IMR-90 (cell line): ENCODE measurements around the gene SF3A2.

Experiments used
- CEBPB ChIP-seq: IDR thresholded peaks from 2 replicates; pipeline ENCODE4 v1.6.1; 2012; ENCODE audit warnings: low read depth, low read length, improper control_type of control experiment
- CHD1 ChIP-seq: IDR thresholded peaks from 2 replicates; pipeline ENCODE4 v1.6.1; 2012; ENCODE audit warnings: low read depth, low read length, improper control_type of control experiment
- FOS ChIP-seq: fragments of 150-350 bp; IDR thresholded peaks from 2 replicates; pipeline ENCODE4 v1.6.1; 2016; ENCODE audit warnings: low read depth, low read length
- MAZ ChIP-seq: IDR thresholded peaks from 2 replicates; pipeline ENCODE4 v1.6.1; 2012; ENCODE audit warnings: low read depth, mild to moderate bottlenecking, low read length, improper control_type of control experiment, moderate library complexity, borderline replicate concordance
- NFE2L2 ChIP-seq: fragments of 150-350 bp; IDR thresholded peaks from 2 replicates; pipeline ENCODE4 v1.6.1; 2016; ENCODE audit warnings: low read depth, mild to moderate bottlenecking, low read length
- POLR2A ChIP-seq: IDR thresholded peaks from 2 replicates; pipeline ENCODE4 v1.6.1; 2012; ENCODE audit warnings: mild to moderate bottlenecking, low read depth, low read length
- RAD21 ChIP-seq: IDR thresholded peaks from 2 replicates; pipeline ENCODE4 v1.6.1; 2012; ENCODE audit warnings: low read length, improper control_type of control experiment
- RCOR1 ChIP-seq: IDR thresholded peaks from 2 replicates; pipeline ENCODE4 v1.6.1; 2012; ENCODE audit warnings: mild to moderate bottlenecking, low read length, improper control_type of control experiment; ENCODE audit not compliant: insufficient replicate concordance
- RFX5 ChIP-seq: IDR thresholded peaks from 2 replicates; pipeline ENCODE4 v1.8.0; 2012; ENCODE audit warnings: low read depth, mild to moderate bottlenecking, low read length, moderate library complexity
- USF2 ChIP-seq: fragments of 150-350 bp; IDR thresholded peaks from 2 replicates; pipeline ENCODE4 v1.6.1; 2017; ENCODE audit warnings: mild to moderate bottlenecking, antibody characterized with exemption, low read length, low read depth
- TF ChIP-seq, protein P1 (sequence below): conservative IDR thresholded peaks from 2 replicates; pipeline ENCODE4 v1.5.1; 2012; ENCODE audit warnings: mild to moderate bottlenecking, low read depth, low read length, improper control_type of control experiment

DNA sequence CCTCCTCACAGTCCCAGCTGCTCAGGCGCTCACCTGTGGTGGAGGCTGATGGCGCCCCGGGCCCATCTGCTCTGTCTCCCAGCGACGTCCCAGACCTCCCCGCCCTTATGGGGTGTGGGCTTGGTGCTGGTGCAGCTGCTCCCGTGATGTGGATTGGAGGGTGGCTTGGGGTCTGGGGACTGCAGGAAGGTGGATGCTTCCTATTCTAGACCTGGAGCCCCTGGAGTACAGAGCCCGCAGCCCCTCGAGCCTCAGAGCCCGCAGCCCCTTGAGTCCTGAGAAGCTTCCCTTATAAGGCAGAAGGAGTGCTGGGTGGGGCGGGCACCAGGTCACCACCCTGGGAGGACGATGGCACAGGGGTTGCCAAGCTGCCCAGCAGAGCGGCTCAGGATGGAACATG lies 41.3 kb upstream of the SF3A2 start:
- TF ChIP-seq, protein P1, sequence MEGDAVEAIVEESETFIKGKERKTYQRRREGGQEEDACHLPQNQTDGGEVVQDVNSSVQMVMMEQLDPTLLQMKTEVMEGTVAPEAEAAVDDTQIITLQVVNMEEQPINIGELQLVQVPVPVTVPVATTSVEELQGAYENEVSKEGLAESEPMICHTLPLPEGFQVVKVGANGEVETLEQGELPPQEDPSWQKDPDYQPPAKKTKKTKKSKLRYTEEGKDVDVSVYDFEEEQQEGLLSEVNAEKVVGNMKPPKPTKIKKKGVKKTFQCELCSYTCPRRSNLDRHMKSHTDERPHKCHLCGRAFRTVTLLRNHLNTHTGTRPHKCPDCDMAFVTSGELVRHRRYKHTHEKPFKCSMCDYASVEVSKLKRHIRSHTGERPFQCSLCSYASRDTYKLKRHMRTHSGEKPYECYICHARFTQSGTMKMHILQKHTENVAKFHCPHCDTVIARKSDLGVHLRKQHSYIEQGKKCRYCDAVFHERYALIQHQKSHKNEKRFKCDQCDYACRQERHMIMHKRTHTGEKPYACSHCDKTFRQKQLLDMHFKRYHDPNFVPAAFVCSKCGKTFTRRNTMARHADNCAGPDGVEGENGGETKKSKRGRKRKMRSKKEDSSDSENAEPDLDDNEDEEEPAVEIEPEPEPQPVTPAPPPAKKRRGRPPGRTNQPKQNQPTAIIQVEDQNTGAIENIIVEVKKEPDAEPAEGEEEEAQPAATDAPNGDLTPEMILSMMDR, result no peak
- TF ChIP-seq RAD21 (no peak), POLR2A (no peak), CHD1 (no peak), CEBPB (no peak), RCOR1 (no peak), FOS (no peak), USF2 (no peak), RFX5 (no peak), MAZ (no peak), NFE2L2 (no peak)
